PC-3 (cell line): ENCODE results near the gene FGD4. TPM values are rescaled to one million over a fixed set of nuclear protein-coding genes. Genes with fewer than 3 reads are reported as not detected.

Experiments
- ATAC-seq: fragments of 200-7000 bp; cut with Tn5 transposase; 2 replicates; pipeline ENCODE4 v1.9.1; 2020; ENCODE audit warnings: mild to moderate bottlenecking, moderate library complexity
- BruUV-seq: library from RNA; stranded (reverse); fragments of 400-500 nt; replicated peaks from 2 replicates; lab custom pipeline; 2021; lab: Mats Ljungman, UMichigan
- CTCF ChIA-PET: fragments of 300-600 bp; sonication (Branson Sonifier 250); formaldehyde crosslinking; loops from one replicate; lab custom pipeline; 2022; ENCODE audit warnings: antibody characterized with exemption; lab: Charles Lee
- POLR2A ChIA-PET: fragments of 300-600 bp; sonication (Branson Sonifier 250); formaldehyde crosslinking; loops from one replicate; lab custom pipeline; 2022; ENCODE audit warnings: antibody characterized with exemption; ENCODE audit not compliant: unreplicated experiment; lab: Charles Lee
- DNase-seq: peaks from one replicate; pipeline ENCODE4 v3.0.0-alpha.2; 2015
- H2AFZ ChIP-seq: fragments of 300-600 bp; sonication (generic); 2 replicates; pipeline ENCODE4 v1.6.0; 2016; ENCODE audit warnings: antibody characterized with exemption, low read length
- H3F3A ChIP-seq: fragments of 300-600 bp; sonication (generic); one replicate; pipeline ENCODE4 v1.6.0; 2017; ENCODE audit warnings: antibody characterized with exemption, low read length, control low read depth, mild to moderate bottlenecking; ENCODE audit not compliant: unreplicated experiment
- H3K27ac ChIP-seq: fragments of 300-600 bp; sonication (generic); 2 replicates; pipeline ENCODE4 v1.5.1; 2016; ENCODE audit warnings: mild to moderate bottlenecking, low read length
- H3K27me3 ChIP-seq: fragments of 300-600 bp; sonication (generic); 2 replicates; pipeline ENCODE4 v1.6.1; 2016; ENCODE audit warnings: low read length, mixed read lengths
- H3K36me3 ChIP-seq: fragments of 300-600 bp; sonication (generic); 2 replicates; pipeline ENCODE4 v1.6.1; 2016; ENCODE audit warnings: low read depth, mixed run types, low read length, mixed read lengths
- H3K4me1 ChIP-seq: fragments of 300-600 bp; sonication (generic); 2 replicates; pipeline ENCODE4 v1.5.1; 2016; ENCODE audit warnings: low read length; ENCODE audit not compliant: insufficient read depth
- H3K4me2 ChIP-seq: fragments of 300-600 bp; sonication (generic); 2 replicates; pipeline ENCODE4 v1.6.0; 2016; ENCODE audit warnings: low read length
- H3K4me3 ChIP-seq: fragments of 300-600 bp; sonication (generic); 2 replicates; pipeline ENCODE4 v1.5.1; 2016; ENCODE audit warnings: mild to moderate bottlenecking, low read length, mixed read lengths
- H3K79me2 ChIP-seq: fragments of 300-600 bp; sonication (generic); 2 replicates; pipeline ENCODE4 v1.6.1; 2017; ENCODE audit warnings: low read length, mixed read lengths
- H3K9ac ChIP-seq: fragments of 300-600 bp; sonication (generic); 2 replicates; pipeline ENCODE4 v1.6.0; 2016; ENCODE audit warnings: mild to moderate bottlenecking, low read length
- H3K9me2 ChIP-seq: fragments of 300-600 bp; sonication (generic); replicated peaks from 2 replicates; pipeline ENCODE4 v1.6.1; 2016; ENCODE audit warnings: mixed run types, low read length, mixed read lengths
- H3K9me3 ChIP-seq: fragments of 300-600 bp; sonication (generic); 2 replicates; pipeline ENCODE4 v1.6.1; 2016; ENCODE audit warnings: low read length, mixed read lengths
- H4K20me1 ChIP-seq: fragments of 300-600 bp; sonication (generic); 2 replicates; pipeline ENCODE4 v1.6.1; 2016; ENCODE audit warnings: low read length, mixed read lengths
- CTCF ChIP-seq: fragments of 300-600 bp; sonication (generic); conservative IDR thresholded peaks from 2 replicates; pipeline ENCODE4 v1.5.1; 2017; ENCODE audit warnings: antibody characterized with exemption, low read depth, mild to moderate bottlenecking, low read length
- EZH2 ChIP-seq: fragments of 300-600 bp; sonication (generic); IDR thresholded peaks from one replicate; pipeline ENCODE4 v1.6.1; 2017; ENCODE audit warnings: antibody characterized with exemption, mild to moderate bottlenecking, low read length; ENCODE audit not compliant: unreplicated experiment
- EZH2phosphoT487 ChIP-seq: fragments of 300-600 bp; sonication (generic); IDR thresholded peaks from 2 replicates; pipeline ENCODE4 v1.6.1; 2018; ENCODE audit warnings: mild to moderate bottlenecking, antibody characterized with exemption, low read length, borderline replicate concordance
- intact Hi-C: fragments of 100-400 bp; cut with micrococcal nuclease; formaldehyde crosslinking; loops from 2 replicates; pipeline ENCODE4 v1.9.0; 2023
- total RNA-seq: library from RNA; depleted of rRNA; stranded (reverse); fragments of >200 nt; gene quantifications from 2 replicates; pipeline ENCODE4 v1.2.3, GENCODE V29; 2014

The FGD4 gene
- total RNA-seq, 1 experiment from 2014 or later: 3.9 TPM

GRCh38 chr12:32501835-32502333 is 102.5 kb downstream of the FGD4 start:
- Histone ChIP-seq H2AFZ (no peak overlapping the region), H3K9ac (no peak overlapping the region), H3K79me2 (no peaks in the 10 kb centered on the region), H3K4me2 (no peak overlapping the region), H3K27ac (no peak overlapping the region), H3K4me3 (no peak overlapping the region), H3K9me3 (no peaks in the 10 kb centered on the region), H3K4me1 (no peaks in the 10 kb centered on the region), H3K36me3 (no peaks in the 10 kb centered on the region), H3F3A (no peaks in the 10 kb centered on the region), H3K27me3 (no peaks in the 10 kb centered on the region), H3K9me2 (no peaks in the 10 kb centered on the region), H4K20me1 (no peaks in the 10 kb centered on the region)
- ATAC-seq: no peak
- DNase-seq: no peak
- ChIA-PET CTCF (no interaction called here), POLR2A (no interaction called here)
- intact Hi-C loops: no loop called here
- no TSS peak for BruUV-seq
- TF ChIP-seq CTCF: no peak
- no peak for TF ChIP-seq EZH2
- no peak for TF ChIP-seq EZH2phosphoT487

GRCh38 chr12:32502693-32503502 is 103.5 kb downstream of the FGD4 start:
- ChIA-PET CTCF (no interaction called here), POLR2A (no interaction called here)
- H4K20me1 ChIP-seq: no peaks in the 10 kb centered on the region
- intact Hi-C loops: no loop called here
- no peak overlapping the region for H2AFZ ChIP-seq
- TF ChIP-seq EZH2 (no peak), EZH2phosphoT487 (no peak), CTCF (no peak)
- DNase-seq (no peak), ATAC-seq (no peak)
- H3K27ac ChIP-seq: no peak overlapping the region
- no peak overlapping the region for H3K4me3 ChIP-seq
- H3K9me3 ChIP-seq: no peaks in the 10 kb centered on the region
- H3K36me3 ChIP-seq: no peaks in the 10 kb centered on the region
- H3K27me3 ChIP-seq: no peaks in the 10 kb centered on the region
- H3K4me2 ChIP-seq: no peak overlapping the region
- no peaks in the 10 kb centered on the region for H3K4me1 ChIP-seq
- no peak overlapping the region for H3K9ac ChIP-seq
- BruUV-seq: no TSS peak
- no peaks in the 10 kb centered on the region for H3K9me2 ChIP-seq
- H3F3A ChIP-seq: no peaks in the 10 kb centered on the region
- no peaks in the 10 kb centered on the region for H3K79me2 ChIP-seq

GRCh38 chr12:32503730-32504129 is 104.4 kb downstream of the FGD4 start:
- ChIA-PET POLR2A (no interaction called here), CTCF (no interaction called here)
- Histone ChIP-seq H4K20me1 (no peaks in the 10 kb centered on the region), H3K27ac (no peak overlapping the region), H2AFZ (no peak overlapping the region), H3K9me3 (no peaks in the 10 kb centered on the region), H3K9ac (no peak overlapping the region), H3K79me2 (no peaks in the 10 kb centered on the region), H3K27me3 (no peaks in the 10 kb centered on the region), H3K9me2 (no peaks in the 10 kb centered on the region), H3K4me1 (no peaks in the 10 kb centered on the region), H3F3A (no peaks in the 10 kb centered on the region), H3K36me3 (no peaks in the 10 kb centered on the region), H3K4me3 (no peak overlapping the region), H3K4me2 (no peak overlapping the region)
- TF ChIP-seq EZH2phosphoT487 (no peak), EZH2 (no peak), CTCF (no peak)
- DNase-seq (no peak), ATAC-seq (no peak)
- no TSS peak for BruUV-seq
- intact Hi-C loops: no loop called here
